HFF-Myc (cell line): Measurements from ENCODE around the gene NRG2.

Source experiments
- DNase-seq: peaks from one replicate; pipeline ENCODE4 v3.0.0-alpha.2; 2011; ENCODE audit warnings: low read depth; ENCODE audit errors: extremely low read depth
- H3K4me3 ChIP-seq: replicated peaks from 2 replicates; pipeline ENCODE4 v1.5.1; 2011; ENCODE audit warnings: low read depth, mild to moderate bottlenecking, control low read depth, low read length
- CTCF ChIP-seq: IDR thresholded peaks from 2 replicates; pipeline ENCODE4 v1.5.1; 2012; ENCODE audit warnings: mild to moderate bottlenecking, low read depth, low read length, control low read depth; ENCODE audit errors: missing control alignments

Gene NRG2

GRCh38 chr5:139864716-139865483, 178.2 kb downstream of the NRG2 start:
- no peak for TF ChIP-seq CTCF
- H3K4me3 ChIP-seq, result no peak overlapping the region
- DNase-seq, result no peak

GRCh38 chr5:139863855-139864558, 179.1 kb downstream of the NRG2 start:
- DNase-seq, result no peak
- H3K4me3 ChIP-seq, result no peak overlapping the region
- peak; percentile 85 for TF ChIP-seq CTCF

- no peak for TF ChIP-seq CTCF
- DNase-seq, result no peak
- no peak overlapping the region for H3K4me3 ChIP-seq
Observed at GRCh38 chr5:139863361-139863760, 179.7 kb downstream of the NRG2 start.

GRCh38 chr5:139862803-139863202, 180.3 kb downstream of the NRG2 start:
- DNase-seq, result no peak
- no peak overlapping the region for H3K4me3 ChIP-seq
- TF ChIP-seq CTCF, result peak; percentile 30

GRCh38 chr5:139862313-139862712, 180.8 kb downstream of the NRG2 start:
- H3K4me3 ChIP-seq, result no peak overlapping the region
- TF ChIP-seq CTCF, result no peak
- DNase-seq, result peak; percentile 27

GRCh38 chr5:139861889-139862207, 181.3 kb downstream of the NRG2 start:
- no peak overlapping the region for H3K4me3 ChIP-seq
- DNase-seq, result no peak
- TF ChIP-seq CTCF, result no peak
